Neural cell (in vitro differentiated cells): Measurements from ENCODE around the gene IFITM10.

ENCODE experiments used
- CTCF ChIP-seq: fragments of 450-650 bp; IDR thresholded peaks from 2 replicates; pipeline ENCODE4 v1.5.1; 2014; ENCODE audit warnings: antibody characterized with exemption, mild to moderate bottlenecking, moderate library complexity; ENCODE audit not compliant: poor library complexity, severe bottlenecking
- EP300 ChIP-seq: fragments of 450-650 bp; conservative IDR thresholded peaks from 2 replicates; pipeline ENCODE4 v1.6.1; 2014; ENCODE audit warnings: antibody characterized with exemption, mild to moderate bottlenecking, moderate library complexity; ENCODE audit not compliant: poor library complexity, severe bottlenecking
- EZH2 ChIP-seq: fragments of 200-600, 300-800 bp; shearing (Covaris generic), sonication (generic); IDR thresholded peaks from 2 replicates; pipeline ENCODE4 v1.6.1; 2014; ENCODE audit warnings: antibody characterized with exemption, low read length, borderline replicate concordance, mild to moderate bottlenecking; ENCODE audit not compliant: insufficient read depth, poor library complexity, severe bottlenecking
- POLR2AphosphoS5 ChIP-seq: IDR thresholded peaks from 2 replicates; pipeline ENCODE4 v1.6.1; 2012
- RAD21 ChIP-seq: fragments of 450-650 bp; conservative IDR thresholded peaks from 2 replicates; pipeline ENCODE4 v1.6.1; 2014; ENCODE audit warnings: antibody characterized with exemption, mild to moderate bottlenecking, moderate library complexity

- no peak for TF ChIP-seq CTCF
- TF ChIP-seq RAD21 = no peak
- no peak for TF ChIP-seq EP300
- no peak for TF ChIP-seq EZH2
- TF ChIP-seq POLR2AphosphoS5 = no peak
Measured at GRCh38 chr11:1718326-1718725, 32.1 kb downstream of the IFITM10 start.
